GM23338 (cell line): ENCODE data around the gene DCBLD2. TPM values are rescaled to one million over a fixed set of nuclear protein-coding genes. Genes with fewer than 3 reads are reported as not detected.

ENCODE experiments used
- ATAC-seq: fragments of 200-7000 bp; cut with Tn5 transposase; 3 replicates; pipeline ENCODE4 v1.9.1; 2020
- DNase-seq: peaks from one replicate; pipeline ENCODE4 v3.0.0-alpha.2; 2015; ENCODE audit warnings: low spot score
- H2AFZ ChIP-seq: fragments of 200-600 bp; sonication (generic); 2 replicates; pipeline ENCODE4 v1.8.0; 2016; ENCODE audit warnings: antibody characterized with exemption, mild to moderate bottlenecking, moderate library complexity
- H3F3A ChIP-seq: fragments of 200-600 bp; sonication (generic); replicated peaks from 2 replicates; pipeline ENCODE4 v1.8.0; 2017; ENCODE audit warnings: antibody characterized with exemption, mixed run types, low read depth
- H3K27ac ChIP-seq: fragments of 200-600 bp; sonication (generic); 2 replicates; pipeline ENCODE4 v1.6.1; 2016; ENCODE audit warnings: low read depth
- H3K27me3 ChIP-seq: fragments of 200-600 bp; sonication (generic); 2 replicates; pipeline ENCODE4 v1.8.0; 2016; ENCODE audit warnings: mild to moderate bottlenecking, mixed run types, moderate library complexity; ENCODE audit not compliant: insufficient read depth
- H3K36me3 ChIP-seq: fragments of 200-600 bp; sonication (generic); 2 replicates; pipeline ENCODE4 v1.8.0; 2016; ENCODE audit warnings: mild to moderate bottlenecking; ENCODE audit not compliant: insufficient read depth
- H3K4me1 ChIP-seq: fragments of 200-600 bp; sonication (generic); 2 replicates; pipeline ENCODE4 v1.8.0; 2016; ENCODE audit warnings: mild to moderate bottlenecking, moderate library complexity; ENCODE audit not compliant: insufficient read depth
- H3K4me2 ChIP-seq: fragments of 200-600 bp; sonication (generic); 2 replicates; pipeline ENCODE4 v1.7.1; 2017; ENCODE audit warnings: mixed run types
- H3K4me3 ChIP-seq: fragments of 200-600 bp; sonication (generic); 2 replicates; pipeline ENCODE4 v1.6.1; 2016; ENCODE audit warnings: mixed run types
- H3K79me2 ChIP-seq: fragments of 200-600 bp; sonication (generic); replicated peaks from 2 replicates; pipeline ENCODE4 v1.8.0; 2017; ENCODE audit warnings: mild to moderate bottlenecking; ENCODE audit not compliant: insufficient read depth
- H3K9me2 ChIP-seq: fragments of 200-600 bp; sonication (generic); 2 replicates; pipeline ENCODE4 v1.8.0; 2017; ENCODE audit not compliant: insufficient read depth
- H4K20me1 ChIP-seq: fragments of 200-600 bp; sonication (generic); replicated peaks from 2 replicates; pipeline ENCODE4 v1.8.0; 2017; ENCODE audit warnings: mild to moderate bottlenecking; ENCODE audit not compliant: insufficient read depth
- H3K27ac Mint-ChIP-seq: 2 replicates; pipeline ENCODE4 v1.8.0; 2020; ENCODE audit warnings: inconsistent platforms, mild to moderate bottlenecking, moderate library complexity, mixed read lengths
- H3K27me3 Mint-ChIP-seq: 3 replicates; pipeline ENCODE4 v1.8.0; 2022; ENCODE audit warnings: low read depth, mild to moderate bottlenecking, moderate library complexity, mixed read lengths, inconsistent platforms; ENCODE audit not compliant: insufficient read depth, poor library complexity
- H3K36me3 Mint-ChIP-seq: 3 replicates; pipeline ENCODE4 v1.8.0; 2021; ENCODE audit warnings: low read depth, mild to moderate bottlenecking, inconsistent platforms, moderate library complexity, mixed read lengths
- H3K4me1 Mint-ChIP-seq: 3 replicates; pipeline ENCODE4 v1.8.0; 2020; ENCODE audit warnings: mild to moderate bottlenecking, inconsistent platforms, mixed read lengths
- H3K4me3 Mint-ChIP-seq: 3 replicates; pipeline ENCODE4 v1.8.0; 2021; ENCODE audit warnings: moderate library complexity, mild to moderate bottlenecking, inconsistent platforms, mixed read lengths
- H3K9me3 Mint-ChIP-seq: 3 replicates; pipeline ENCODE4 v1.8.0; 2020; ENCODE audit warnings: moderate library complexity, mild to moderate bottlenecking, inconsistent platforms, mixed read lengths
- JUNB ChIP-seq: IDR thresholded peaks from one replicate; pipeline ENCODE4 v1.6.1; 2016; ENCODE audit warnings: antibody characterized with exemption; ENCODE audit not compliant: unreplicated experiment
- ZNF114 ChIP-seq: fragments of 250-450 bp; sonication (Bioruptor Pico); IDR thresholded peaks from 2 replicates; pipeline ENCODE4 v1.5.0; 2020; ENCODE audit warnings: mild to moderate bottlenecking, moderate library complexity
- polyA plus RNA-seq: library from polyadenylated mRNA; unstranded; fragments of >200 nt; fragmentation: Nextera tagmentation; extraction: Ambion mirVana; gene quantifications from 2 replicates; pipeline ENCODE4 v1.2.1, GENCODE V29; 2016
- total RNA-seq: library from RNA; depleted of rRNA; stranded (reverse); fragments of >200 nt; shearing (Covaris generic); gene quantifications from 2 replicates; pipeline ENCODE4 v1.2.3, GENCODE V29; 2014
- TF ChIP-seq, protein P1 (sequence below): fragments of 250-450 bp; sonication (Bioruptor Pico); IDR thresholded peaks from 2 replicates; pipeline ENCODE4 v1.5.0; 2020; ENCODE audit warnings: mild to moderate bottlenecking, moderate library complexity
- TF ChIP-seq, protein P2 (sequence below): IDR thresholded peaks from 2 replicates; pipeline ENCODE4 v1.6.1; 2016; ENCODE audit warnings: antibody characterized with exemption
- TF ChIP-seq, protein P3 (sequence below): IDR thresholded peaks from one replicate; pipeline ENCODE4 v1.6.1; 2018; ENCODE audit warnings: antibody characterized with exemption; ENCODE audit not compliant: unreplicated experiment
- TF ChIP-seq, protein P4 (sequence below), 2 experiments: fragments of 200-600 bp in 1 of 2; sonication (generic) in 1 of 2; conservative IDR thresholded peaks; 2 replicates each; pipeline versions ENCODE4 v1.5.1 to v1.6.1; 2016 to 2017; ENCODE audit warnings: antibody characterized with exemption in 2 of 2, low read depth in 2 of 2, mild to moderate bottlenecking in 2 of 2, moderate library complexity in 1 of 2

Gene DCBLD2
- total and polyA plus RNA-seq, 2 experiments from 2014 or later, result 25.9 to 69.7 TPM

DNA sequence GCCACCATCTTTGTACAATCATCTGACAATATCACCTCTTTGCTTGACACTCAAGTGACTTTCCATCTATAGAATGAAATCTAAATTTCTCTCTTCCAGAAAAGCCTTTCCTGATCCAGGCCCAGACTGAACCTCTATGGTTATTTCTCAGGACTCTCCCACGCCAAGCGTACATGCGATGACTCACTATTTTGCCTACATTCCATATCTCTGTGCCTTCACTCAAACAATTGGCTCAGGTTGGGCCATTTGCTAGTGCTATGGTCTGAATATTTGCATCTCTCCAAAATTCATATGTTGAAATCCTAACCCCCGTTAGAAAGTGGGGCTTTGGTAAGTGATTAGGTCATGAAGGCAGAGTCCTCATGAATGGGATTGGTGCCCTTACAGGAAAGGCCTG is 94.5 kb downstream of the DCBLD2 start:
- DNase-seq, result no peak
- no peak for ATAC-seq
- no peak overlapping the region for H3K4me3 Mint-ChIP-seq
- H3K4me3 ChIP-seq, result no peak overlapping the region
- peaks cover 30% of the 10 kb centered on the region for H3K36me3 ChIP-seq
- no peak overlapping the region for H2AFZ ChIP-seq
- no peaks in the 10 kb centered on the region for H3K27me3 Mint-ChIP-seq
- H3K9me2 ChIP-seq, result no peaks in the 10 kb centered on the region
- H3K27ac ChIP-seq, result no peak overlapping the region
- H3K4me2 ChIP-seq, result no peak overlapping the region
- no peaks in the 10 kb centered on the region for H4K20me1 ChIP-seq
- H3K27me3 ChIP-seq, result no peaks in the 10 kb centered on the region
- H3K9me3 Mint-ChIP-seq, result no peaks in the 10 kb centered on the region; the same call in 1 of the 3 replicates
- TF ChIP-seq, protein P1, sequence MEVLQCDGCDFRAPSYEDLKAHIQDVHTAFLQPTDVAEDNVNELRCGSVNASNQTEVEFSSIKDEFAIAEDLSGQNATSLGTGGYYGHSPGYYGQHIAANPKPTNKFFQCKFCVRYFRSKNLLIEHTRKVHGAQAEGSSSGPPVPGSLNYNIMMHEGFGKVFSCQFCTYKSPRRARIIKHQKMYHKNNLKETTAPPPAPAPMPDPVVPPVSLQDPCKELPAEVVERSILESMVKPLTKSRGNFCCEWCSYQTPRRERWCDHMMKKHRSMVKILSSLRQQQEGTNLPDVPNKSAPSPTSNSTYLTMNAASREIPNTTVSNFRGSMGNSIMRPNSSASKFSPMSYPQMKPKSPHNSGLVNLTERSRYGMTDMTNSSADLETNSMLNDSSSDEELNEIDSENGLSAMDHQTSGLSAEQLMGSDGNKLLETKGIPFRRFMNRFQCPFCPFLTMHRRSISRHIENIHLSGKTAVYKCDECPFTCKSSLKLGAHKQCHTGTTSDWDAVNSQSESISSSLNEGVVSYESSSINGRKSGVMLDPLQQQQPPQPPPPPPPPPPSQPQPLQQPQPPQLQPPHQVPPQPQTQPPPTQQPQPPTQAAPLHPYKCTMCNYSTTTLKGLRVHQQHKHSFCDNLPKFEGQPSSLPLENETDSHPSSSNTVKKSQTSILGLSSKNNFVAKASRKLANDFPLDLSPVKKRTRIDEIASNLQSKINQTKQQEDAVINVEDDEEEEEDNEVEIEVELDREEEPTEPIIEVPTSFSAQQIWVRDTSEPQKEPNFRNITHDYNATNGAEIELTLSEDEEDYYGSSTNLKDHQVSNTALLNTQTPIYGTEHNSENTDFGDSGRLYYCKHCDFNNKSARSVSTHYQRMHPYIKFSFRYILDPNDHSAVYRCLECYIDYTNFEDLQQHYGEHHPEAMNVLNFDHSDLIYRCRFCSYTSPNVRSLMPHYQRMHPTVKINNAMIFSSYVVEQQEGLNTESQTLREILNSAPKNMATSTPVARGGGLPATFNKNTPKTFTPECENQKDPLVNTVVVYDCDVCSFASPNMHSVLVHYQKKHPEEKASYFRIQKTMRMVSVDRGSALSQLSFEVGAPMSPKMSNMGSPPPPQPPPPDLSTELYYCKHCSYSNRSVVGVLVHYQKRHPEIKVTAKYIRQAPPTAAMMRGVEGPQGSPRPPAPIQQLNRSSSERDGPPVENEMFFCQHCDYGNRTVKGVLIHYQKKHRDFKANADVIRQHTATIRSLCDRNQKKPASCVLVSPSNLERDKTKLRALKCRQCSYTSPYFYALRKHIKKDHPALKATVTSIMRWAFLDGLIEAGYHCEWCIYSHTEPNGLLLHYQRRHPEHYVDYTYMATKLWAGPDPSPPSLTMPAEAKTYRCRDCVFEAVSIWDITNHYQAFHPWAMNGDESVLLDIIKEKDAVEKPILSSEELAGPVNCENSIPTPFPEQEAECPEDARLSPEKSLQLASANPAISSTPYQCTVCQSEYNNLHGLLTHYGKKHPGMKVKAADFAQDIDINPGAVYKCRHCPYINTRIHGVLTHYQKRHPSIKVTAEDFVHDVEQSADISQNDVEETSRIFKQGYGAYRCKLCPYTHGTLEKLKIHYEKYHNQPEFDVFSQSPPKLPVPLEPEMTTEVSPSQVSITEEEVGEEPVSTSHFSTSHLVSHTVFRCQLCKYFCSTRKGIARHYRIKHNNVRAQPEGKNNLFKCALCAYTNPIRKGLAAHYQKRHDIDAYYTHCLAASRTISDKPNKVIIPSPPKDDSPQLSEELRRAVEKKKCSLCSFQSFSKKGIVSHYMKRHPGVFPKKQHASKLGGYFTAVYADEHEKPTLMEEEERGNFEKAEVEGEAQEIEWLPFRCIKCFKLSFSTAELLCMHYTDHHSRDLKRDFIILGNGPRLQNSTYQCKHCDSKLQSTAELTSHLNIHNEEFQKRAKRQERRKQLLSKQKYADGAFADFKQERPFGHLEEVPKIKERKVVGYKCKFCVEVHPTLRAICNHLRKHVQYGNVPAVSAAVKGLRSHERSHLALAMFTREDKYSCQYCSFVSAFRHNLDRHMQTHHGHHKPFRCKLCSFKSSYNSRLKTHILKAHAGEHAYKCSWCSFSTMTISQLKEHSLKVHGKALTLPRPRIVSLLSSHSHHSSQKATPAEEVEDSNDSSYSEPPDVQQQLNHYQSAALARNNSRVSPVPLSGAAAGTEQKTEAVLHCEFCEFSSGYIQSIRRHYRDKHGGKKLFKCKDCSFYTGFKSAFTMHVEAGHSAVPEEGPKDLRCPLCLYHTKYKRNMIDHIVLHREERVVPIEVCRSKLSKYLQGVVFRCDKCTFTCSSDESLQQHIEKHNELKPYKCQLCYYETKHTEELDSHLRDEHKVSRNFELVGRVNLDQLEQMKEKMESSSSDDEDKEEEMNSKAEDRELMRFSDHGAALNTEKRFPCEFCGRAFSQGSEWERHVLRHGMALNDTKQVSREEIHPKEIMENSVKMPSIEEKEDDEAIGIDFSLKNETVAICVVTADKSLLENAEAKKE (CRISPR knock-in tag), result no peak
- TF ChIP-seq JUNB, result no peak
- TF ChIP-seq, protein P2, sequence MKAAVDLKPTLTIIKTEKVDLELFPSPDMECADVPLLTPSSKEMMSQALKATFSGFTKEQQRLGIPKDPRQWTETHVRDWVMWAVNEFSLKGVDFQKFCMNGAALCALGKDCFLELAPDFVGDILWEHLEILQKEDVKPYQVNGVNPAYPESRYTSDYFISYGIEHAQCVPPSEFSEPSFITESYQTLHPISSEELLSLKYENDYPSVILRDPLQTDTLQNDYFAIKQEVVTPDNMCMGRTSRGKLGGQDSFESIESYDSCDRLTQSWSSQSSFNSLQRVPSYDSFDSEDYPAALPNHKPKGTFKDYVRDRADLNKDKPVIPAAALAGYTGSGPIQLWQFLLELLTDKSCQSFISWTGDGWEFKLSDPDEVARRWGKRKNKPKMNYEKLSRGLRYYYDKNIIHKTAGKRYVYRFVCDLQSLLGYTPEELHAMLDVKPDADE, result no peak
- TF ChIP-seq, protein P3, sequence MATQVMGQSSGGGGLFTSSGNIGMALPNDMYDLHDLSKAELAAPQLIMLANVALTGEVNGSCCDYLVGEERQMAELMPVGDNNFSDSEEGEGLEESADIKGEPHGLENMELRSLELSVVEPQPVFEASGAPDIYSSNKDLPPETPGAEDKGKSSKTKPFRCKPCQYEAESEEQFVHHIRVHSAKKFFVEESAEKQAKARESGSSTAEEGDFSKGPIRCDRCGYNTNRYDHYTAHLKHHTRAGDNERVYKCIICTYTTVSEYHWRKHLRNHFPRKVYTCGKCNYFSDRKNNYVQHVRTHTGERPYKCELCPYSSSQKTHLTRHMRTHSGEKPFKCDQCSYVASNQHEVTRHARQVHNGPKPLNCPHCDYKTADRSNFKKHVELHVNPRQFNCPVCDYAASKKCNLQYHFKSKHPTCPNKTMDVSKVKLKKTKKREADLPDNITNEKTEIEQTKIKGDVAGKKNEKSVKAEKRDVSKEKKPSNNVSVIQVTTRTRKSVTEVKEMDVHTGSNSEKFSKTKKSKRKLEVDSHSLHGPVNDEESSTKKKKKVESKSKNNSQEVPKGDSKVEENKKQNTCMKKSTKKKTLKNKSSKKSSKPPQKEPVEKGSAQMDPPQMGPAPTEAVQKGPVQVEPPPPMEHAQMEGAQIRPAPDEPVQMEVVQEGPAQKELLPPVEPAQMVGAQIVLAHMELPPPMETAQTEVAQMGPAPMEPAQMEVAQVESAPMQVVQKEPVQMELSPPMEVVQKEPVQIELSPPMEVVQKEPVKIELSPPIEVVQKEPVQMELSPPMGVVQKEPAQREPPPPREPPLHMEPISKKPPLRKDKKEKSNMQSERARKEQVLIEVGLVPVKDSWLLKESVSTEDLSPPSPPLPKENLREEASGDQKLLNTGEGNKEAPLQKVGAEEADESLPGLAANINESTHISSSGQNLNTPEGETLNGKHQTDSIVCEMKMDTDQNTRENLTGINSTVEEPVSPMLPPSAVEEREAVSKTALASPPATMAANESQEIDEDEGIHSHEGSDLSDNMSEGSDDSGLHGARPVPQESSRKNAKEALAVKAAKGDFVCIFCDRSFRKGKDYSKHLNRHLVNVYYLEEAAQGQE, result no peak
- no peak for TF ChIP-seq ZNF114 (CRISPR knock-in tag)
- TF ChIP-seq, protein P4, sequence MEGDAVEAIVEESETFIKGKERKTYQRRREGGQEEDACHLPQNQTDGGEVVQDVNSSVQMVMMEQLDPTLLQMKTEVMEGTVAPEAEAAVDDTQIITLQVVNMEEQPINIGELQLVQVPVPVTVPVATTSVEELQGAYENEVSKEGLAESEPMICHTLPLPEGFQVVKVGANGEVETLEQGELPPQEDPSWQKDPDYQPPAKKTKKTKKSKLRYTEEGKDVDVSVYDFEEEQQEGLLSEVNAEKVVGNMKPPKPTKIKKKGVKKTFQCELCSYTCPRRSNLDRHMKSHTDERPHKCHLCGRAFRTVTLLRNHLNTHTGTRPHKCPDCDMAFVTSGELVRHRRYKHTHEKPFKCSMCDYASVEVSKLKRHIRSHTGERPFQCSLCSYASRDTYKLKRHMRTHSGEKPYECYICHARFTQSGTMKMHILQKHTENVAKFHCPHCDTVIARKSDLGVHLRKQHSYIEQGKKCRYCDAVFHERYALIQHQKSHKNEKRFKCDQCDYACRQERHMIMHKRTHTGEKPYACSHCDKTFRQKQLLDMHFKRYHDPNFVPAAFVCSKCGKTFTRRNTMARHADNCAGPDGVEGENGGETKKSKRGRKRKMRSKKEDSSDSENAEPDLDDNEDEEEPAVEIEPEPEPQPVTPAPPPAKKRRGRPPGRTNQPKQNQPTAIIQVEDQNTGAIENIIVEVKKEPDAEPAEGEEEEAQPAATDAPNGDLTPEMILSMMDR (conservative IDR thresholded peaks at IDR 0.05; ENCODE audit: low read depth in 2 of 2), result no peak
- H3K4me1 ChIP-seq, result no peaks in the 10 kb centered on the region
- H3F3A ChIP-seq, result no peaks in the 10 kb centered on the region
- H3K4me1 Mint-ChIP-seq, result no peaks in the 10 kb centered on the region
- no peaks in the 10 kb centered on the region for H3K79me2 ChIP-seq
- peaks cover 73% of the 10 kb centered on the region for H3K36me3 Mint-ChIP-seq
- no peak overlapping the region for H3K27ac Mint-ChIP-seq
